Mesodermal cell (in vitro differentiated cells): ENCODE data around the gene ARHGEF9.

Experiments
- H3K27ac ChIP-seq: 2 replicates; pipeline ENCODE4 v1.7.0; 2013; ENCODE audit warnings: mild to moderate bottlenecking, low read depth, low read length, moderate library complexity; ENCODE audit not compliant: severe bottlenecking
- H3K36me3 ChIP-seq: 2 replicates; pipeline ENCODE4 v1.7.1; 2013; ENCODE audit warnings: mild to moderate bottlenecking, low read length, moderate library complexity; ENCODE audit not compliant: control insufficient read depth, insufficient read depth
- H3K4me1 ChIP-seq: one replicate; pipeline ENCODE4 v1.7.1; 2013; ENCODE audit warnings: mild to moderate bottlenecking, low read length; ENCODE audit not compliant: insufficient read depth, control insufficient read depth, poor library complexity, severe bottlenecking
- H3K4me3 ChIP-seq: 2 replicates; pipeline ENCODE4 v1.7.0; 2013; ENCODE audit warnings: low read length, control low read depth, mild to moderate bottlenecking; ENCODE audit not compliant: insufficient read depth, poor library complexity, severe bottlenecking; ENCODE audit errors: extremely low read depth
- H3K9me3 ChIP-seq: 2 replicates; pipeline ENCODE4 v1.7.1; 2013; ENCODE audit warnings: mild to moderate bottlenecking, low read length, moderate library complexity; ENCODE audit not compliant: control insufficient read depth
- WGBS, 2 experiments: methylation state at CpG; one replicate each; pipeline ENCODE4 v1.1.5; 2013; ENCODE audit warnings: missing lambda C conversion rate in 2 of 2; ENCODE audit not compliant: insufficient coverage in 2 of 2; 5-methylcytosine and 5-hydroxymethylcytosine counted together

Gene ARHGEF9

DNA sequence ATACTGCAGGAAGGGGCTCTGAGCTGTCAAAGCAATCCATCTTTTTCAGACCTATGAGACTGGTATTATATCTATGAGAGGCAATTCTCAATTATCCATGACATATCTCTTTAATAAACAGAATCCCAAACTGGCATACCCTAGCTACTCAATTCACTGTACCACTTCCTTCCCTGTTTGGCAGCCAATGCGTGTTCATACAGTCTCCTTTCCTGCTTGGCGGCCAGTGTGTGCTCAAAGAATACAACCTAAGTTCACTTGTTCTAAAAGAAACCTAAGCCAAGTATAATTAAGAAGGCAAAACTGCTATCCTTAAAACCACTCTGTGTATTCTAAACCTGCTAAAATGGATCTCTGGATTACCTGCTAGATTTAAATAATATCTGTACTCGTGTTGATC is 38.3 kb downstream of the ARHGEF9 start:
- H3K4me1 ChIP-seq: peaks cover 7% of the 10 kb centered on the region
- H3K27ac ChIP-seq: no peak overlapping the region
- no CpG with 5 or more reads among the region's 3 CpGs for WGBS, 2 experiments
- H3K9me3 ChIP-seq: no peaks in the 10 kb centered on the region
- H3K36me3 ChIP-seq: peaks cover 2% of the 10 kb centered on the region
- H3K4me3 ChIP-seq: no peak overlapping the region

DNA sequence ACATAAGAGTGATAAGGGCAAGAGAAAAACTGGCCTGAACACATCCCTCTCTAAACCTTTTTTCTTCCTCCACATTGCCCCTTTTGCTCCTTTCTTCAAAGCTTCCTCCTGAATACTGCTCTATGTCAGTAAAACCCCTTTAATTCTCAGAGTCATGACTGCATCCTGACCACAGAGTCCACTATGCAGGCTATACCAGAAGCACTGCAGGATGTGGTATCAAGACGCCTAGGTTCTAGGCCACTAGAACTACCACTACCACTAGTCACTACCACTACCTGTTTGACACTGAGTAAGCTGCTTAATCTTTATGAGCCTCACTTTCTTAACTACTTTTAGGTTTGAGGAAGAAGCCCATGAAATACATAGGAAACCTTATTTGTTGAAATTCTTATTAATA is 38.7 kb downstream of the ARHGEF9 start:
- peaks cover 2% of the 10 kb centered on the region for H3K36me3 ChIP-seq
- no peak overlapping the region for H3K4me3 ChIP-seq
- peaks cover 7% of the 10 kb centered on the region for H3K4me1 ChIP-seq
- no CpG with 5 or more reads among the region's 1 CpG for WGBS, 2 experiments
- no peak overlapping the region for H3K27ac ChIP-seq
- H3K9me3 ChIP-seq: no peaks in the 10 kb centered on the region

DNA sequence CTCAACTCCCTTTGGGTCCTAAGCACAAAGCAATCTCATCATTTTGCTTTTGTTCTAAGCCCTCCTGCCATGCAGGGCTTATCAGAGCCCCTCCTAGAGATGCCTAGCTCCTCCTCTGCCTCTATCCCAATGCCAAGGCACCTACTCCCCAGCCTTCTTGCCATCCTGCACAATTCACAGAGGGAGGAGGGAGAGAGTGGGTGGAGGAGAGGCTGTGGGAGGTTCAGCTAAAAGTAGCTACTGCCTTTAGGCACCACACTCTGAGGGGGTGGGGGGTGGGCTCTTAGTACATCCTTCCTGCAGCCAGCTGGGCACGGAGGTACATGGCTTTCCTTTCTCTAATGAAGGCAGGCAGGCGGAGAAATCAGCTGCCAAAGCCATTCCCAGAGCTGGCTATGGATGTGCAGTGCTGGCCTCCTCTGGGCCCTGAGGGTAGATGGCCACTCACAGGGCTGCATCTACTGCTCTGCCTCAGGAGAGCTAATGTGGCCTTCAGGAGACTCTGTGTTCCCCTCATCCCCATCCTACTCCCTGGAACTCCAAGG is 40.1 kb downstream of the ARHGEF9 start:
- Histone ChIP-seq H3K27ac (no peak overlapping the region), H3K36me3 (peaks cover 2% of the 10 kb centered on the region), H3K4me1 (peaks cover 7% of the 10 kb centered on the region), H3K4me3 (no peak overlapping the region), H3K9me3 (no peaks in the 10 kb centered on the region)
- no CpG with 5 or more reads among the region's 2 CpGs for WGBS, 2 experiments

DNA sequence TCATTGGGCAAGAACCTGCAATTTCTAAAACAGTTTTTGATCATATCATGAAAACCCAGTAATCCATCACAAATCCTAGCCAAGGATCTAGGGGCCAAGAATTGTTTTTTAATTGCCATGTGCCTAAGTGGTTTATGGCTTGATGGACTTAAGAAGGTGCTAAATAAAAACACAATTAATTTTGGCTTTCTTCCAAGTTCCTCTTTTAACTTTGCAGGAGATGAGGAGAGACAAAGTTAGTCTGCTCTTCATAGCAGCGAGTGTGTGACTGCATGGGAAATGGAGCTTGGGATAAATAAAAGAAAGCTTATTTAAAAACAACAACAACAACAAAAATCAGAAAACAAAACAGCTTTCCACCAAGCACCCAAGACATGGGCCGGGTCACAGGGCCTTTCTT is 41.4 kb downstream of the ARHGEF9 start:
- Histone ChIP-seq H3K9me3 (no peaks in the 10 kb centered on the region), H3K4me3 (no peak overlapping the region), H3K27ac (no peak overlapping the region), H3K4me1 (peaks cover 7% of the 10 kb centered on the region), H3K36me3 (peaks cover 2% of the 10 kb centered on the region)
- WGBS, 2 experiments: 80% methylated on average over 1 of the region's 2 CpGs; no CpG with 5 or more reads in 1 of the 2 experiments

DNA sequence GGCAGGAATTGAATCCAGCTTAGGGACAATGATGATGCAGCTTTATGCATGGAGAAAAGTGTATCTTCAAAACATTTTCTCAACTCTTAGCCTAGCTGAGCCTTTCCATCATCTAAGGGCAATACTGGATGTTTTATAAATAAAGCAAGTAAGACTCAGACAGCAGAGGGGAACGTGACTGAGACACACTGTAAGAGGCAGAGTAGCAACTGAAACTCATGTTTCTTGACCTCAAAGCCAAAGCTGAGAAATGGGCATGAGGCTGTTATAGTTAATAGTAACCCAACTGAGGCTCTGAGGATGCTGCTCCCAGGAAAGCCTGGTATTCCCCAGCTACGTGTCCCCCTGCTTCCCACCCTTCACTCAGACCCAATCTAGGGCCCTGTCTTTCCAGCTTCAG is 44.6 kb downstream of the ARHGEF9 start:
- WGBS, 2 experiments: 100% methylated on average over 1 of the region's 2 CpGs; no CpG with 5 or more reads in 1 of the 2 experiments
- no peaks in the 10 kb centered on the region for H3K9me3 ChIP-seq
- no peak overlapping the region for H3K27ac ChIP-seq
- H3K4me3 ChIP-seq: no peak overlapping the region
- H3K36me3 ChIP-seq: peaks cover 2% of the 10 kb centered on the region
- peaks cover 3% of the 10 kb centered on the region for H3K4me1 ChIP-seq

DNA sequence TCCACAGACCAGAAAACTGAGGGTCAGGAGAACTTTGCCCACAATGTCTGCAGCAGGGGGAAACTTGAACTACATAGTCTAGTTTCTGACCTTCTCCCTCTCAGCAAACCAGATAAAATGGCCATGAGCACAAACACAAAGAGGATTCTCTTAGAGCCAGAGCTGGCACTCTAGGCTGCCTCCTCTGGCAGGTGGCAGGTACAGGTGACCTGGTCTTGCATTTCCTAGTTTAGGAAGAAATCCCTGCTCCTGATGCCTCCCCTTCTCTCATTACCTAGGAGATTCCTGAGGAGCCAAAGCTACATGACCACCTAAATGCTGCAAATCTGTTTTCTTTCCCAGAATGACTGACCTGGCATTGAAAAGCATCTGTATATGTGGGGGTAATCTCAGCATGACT is 45.1 kb downstream of the ARHGEF9 start:
- Histone ChIP-seq H3K9me3 (no peaks in the 10 kb centered on the region), H3K4me3 (no peak overlapping the region), H3K4me1 (peaks cover 3% of the 10 kb centered on the region), H3K27ac (no peak overlapping the region), H3K36me3 (peaks cover 2% of the 10 kb centered on the region)

DNA sequence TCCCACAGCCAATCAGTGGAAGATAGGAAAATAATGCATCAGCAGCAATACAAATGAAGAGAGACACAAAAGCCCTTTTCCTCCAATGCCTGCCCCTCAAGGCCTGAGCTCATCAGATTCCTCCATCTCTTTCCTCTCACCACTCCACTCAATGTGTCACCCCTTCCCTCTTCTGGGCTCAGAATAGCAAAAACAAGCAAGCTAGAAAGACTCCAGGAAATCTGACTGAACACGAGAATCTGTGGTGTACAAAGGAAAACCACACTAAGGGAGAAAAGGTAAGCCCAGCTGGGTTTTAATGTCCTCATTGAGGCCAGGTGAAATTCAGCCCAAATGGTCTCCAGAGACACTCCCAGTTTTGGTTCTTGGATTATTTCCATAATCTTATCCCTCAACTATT is 46.3 kb downstream of the ARHGEF9 start:
- Histone ChIP-seq H3K9me3 (no peaks in the 10 kb centered on the region), H3K36me3 (peaks cover 2% of the 10 kb centered on the region), H3K4me3 (no peak overlapping the region), H3K27ac (no peak overlapping the region), H3K4me1 (peaks cover 3% of the 10 kb centered on the region)
- 80% methylated on average over 1 of the region's 1 CpG; no CpG with 5 or more reads in 1 of the 2 experiments for WGBS, 2 experiments

DNA sequence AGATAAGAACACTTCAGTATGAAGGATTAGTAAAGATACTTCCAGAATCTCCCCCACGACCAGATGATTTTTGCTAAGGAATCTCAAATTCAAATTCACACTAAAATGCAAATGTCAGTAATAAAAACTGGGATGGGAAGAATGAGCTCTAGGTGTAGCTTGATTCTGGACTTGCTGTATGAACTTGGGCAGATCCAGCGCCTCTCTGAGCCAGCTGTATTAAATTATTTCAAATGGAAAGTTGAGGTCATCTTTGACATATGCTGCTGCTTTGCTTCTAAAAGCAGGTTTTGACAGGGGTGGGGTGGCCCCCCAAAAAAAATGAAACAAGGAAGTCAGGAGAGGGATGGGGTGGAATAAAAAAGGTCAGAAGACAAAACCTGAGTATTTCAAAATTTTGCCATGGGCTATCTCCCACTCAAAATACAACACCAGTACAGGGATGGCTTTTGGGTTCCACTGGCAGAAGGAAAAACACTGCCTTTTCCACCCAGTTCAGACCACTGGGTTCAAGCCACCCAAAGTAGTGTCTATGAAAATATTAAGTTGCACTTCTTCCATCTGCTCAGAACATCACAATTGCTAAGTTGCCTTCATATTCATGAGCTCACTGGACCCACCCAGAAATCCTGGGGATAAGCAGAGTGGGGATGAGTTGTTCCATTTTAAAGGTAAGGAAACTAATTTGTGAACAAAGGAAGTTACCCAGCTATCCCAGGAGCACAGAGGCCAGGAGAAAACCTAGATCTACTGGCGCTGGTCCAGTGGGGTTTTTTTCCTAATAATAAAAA is 47.7 kb downstream of the ARHGEF9 start:
- H3K9me3 ChIP-seq: no peaks in the 10 kb centered on the region
- H3K36me3 ChIP-seq: no peaks in the 10 kb centered on the region
- 100% methylated on average over 1 of the region's 3 CpGs; no CpG with 5 or more reads in 1 of the 2 experiments for WGBS, 2 experiments
- H3K4me1 ChIP-seq: peaks cover 3% of the 10 kb centered on the region
- H3K27ac ChIP-seq: no peak overlapping the region
- no peak overlapping the region for H3K4me3 ChIP-seq

DNA sequence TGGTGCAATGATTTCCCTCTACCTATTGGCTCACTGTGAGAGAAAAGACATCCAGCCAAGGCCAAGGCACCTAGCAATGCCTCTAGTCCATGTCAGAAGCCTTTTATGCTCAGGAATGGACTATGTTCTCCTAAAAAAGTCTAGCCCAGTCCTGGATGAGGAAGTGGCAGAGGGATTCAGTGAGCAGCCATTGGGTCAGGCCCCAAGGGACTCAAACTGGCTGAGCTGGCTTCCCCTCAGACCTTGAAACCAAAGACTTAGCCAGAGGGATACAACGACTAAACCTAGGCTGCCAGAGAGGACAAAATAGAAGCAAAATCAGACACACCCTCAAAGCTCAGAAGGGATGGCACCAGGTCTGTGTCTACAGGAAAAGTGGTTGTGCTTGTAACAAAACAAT is 49.1 kb downstream of the ARHGEF9 start:
- H3K4me3 ChIP-seq: no peak overlapping the region
- no peaks in the 10 kb centered on the region for H3K36me3 ChIP-seq
- H3K4me1 ChIP-seq: peaks cover 3% of the 10 kb centered on the region
- WGBS, 2 experiments: 100% methylated on average over 1 of the region's 1 CpG; no CpG with 5 or more reads in 1 of the 2 experiments
- H3K9me3 ChIP-seq: no peaks in the 10 kb centered on the region
- H3K27ac ChIP-seq: no peak overlapping the region

DNA sequence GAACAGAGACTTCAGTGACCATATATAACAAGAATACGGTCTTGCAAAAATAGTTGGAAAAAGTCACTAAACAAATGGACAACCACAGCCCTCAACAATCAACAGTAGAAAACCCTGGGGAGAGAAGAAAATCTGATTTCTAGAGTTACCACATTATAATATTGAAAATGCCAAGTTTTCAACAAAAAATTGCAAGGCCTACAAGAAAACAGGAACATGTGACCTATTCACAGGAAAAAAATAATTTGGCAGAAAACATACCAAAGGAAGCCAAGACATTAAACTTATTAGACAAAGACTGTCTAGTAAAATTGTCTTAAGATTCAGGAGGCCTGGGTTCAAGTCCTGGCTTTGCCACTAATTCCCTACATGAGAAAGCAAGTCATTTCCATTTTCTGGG is 64.7 kb downstream of the ARHGEF9 start:
- Histone ChIP-seq H3K4me3 (no peak overlapping the region), H3K9me3 (no peaks in the 10 kb centered on the region), H3K36me3 (peaks cover 29% of the 10 kb centered on the region), H3K4me1 (no peaks in the 10 kb centered on the region), H3K27ac (no peak overlapping the region)
- WGBS, 2 experiments: no CpG with 5 or more reads among the region's 1 CpG

DNA sequence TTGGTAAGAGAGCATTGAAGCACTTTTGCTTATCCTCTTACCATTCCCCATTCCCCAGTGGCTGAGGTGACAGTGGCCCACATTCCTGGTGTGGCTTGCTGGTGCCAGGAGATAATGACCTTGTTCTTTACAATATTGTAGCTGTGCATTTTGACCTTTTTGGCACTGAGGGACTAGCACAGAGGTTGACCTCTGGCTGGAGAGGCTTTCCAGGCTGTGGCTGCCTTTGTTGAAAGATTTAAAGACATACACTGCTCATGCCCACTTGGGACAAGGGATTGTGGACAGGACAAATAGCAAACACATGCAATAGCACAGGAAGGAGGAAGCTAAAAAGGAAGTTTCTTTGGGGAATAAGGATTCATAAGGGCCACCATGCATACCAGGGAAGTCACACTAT is 65.4 kb downstream of the ARHGEF9 start:
- no peak overlapping the region for H3K27ac ChIP-seq
- no peaks in the 10 kb centered on the region for H3K9me3 ChIP-seq
- H3K36me3 ChIP-seq: peaks cover 29% of the 10 kb centered on the region
- H3K4me3 ChIP-seq: no peak overlapping the region
- H3K4me1 ChIP-seq: no peaks in the 10 kb centered on the region
